H1 (cell line): Measurements from ENCODE around the gene IL36A. TPM values are rescaled to one million over a fixed set of nuclear protein-coding genes. Genes with fewer than 3 reads are reported as not detected.

Source experiments
- BACH1 ChIP-seq: IDR thresholded peaks from 2 replicates; pipeline ENCODE4 v1.6.1; 2012; ENCODE audit warnings: low read length, improper control_type of control experiment
- BRCA1 ChIP-seq: IDR thresholded peaks from 2 replicates; pipeline ENCODE4 v1.6.1; 2012; ENCODE audit warnings: low read depth, low read length, improper control_type of control experiment
- CHD7 ChIP-seq: fragments of 300-600 bp; sonication (generic); IDR thresholded peaks from 2 replicates; pipeline ENCODE4 v1.7.1; 2012; ENCODE audit warnings: low read length, moderate library complexity, mild to moderate bottlenecking, inconsistent platforms; ENCODE audit not compliant: insufficient replicate concordance
- EGR1 ChIP-seq: IDR thresholded peaks from 2 replicates; pipeline ENCODE4 v1.6.1; 2011; ENCODE audit warnings: low read depth, low read length, borderline replicate concordance
- GABPA ChIP-seq: IDR thresholded peaks from 2 replicates; pipeline ENCODE4 v1.6.1; 2011; ENCODE audit warnings: mild to moderate bottlenecking, low read length, moderate library complexity, borderline replicate concordance; ENCODE audit not compliant: insufficient read depth
- TAF1 ChIP-seq: IDR thresholded peaks from 2 replicates; pipeline ENCODE4 v1.6.1; 2011; ENCODE audit warnings: mild to moderate bottlenecking, low read depth, low read length
- polyA plus RNA-seq, 7 experiments: library from polyadenylated mRNA; depleted of rRNA in 3 of 7; stranded (reverse) in 5 of 7; unstranded in 2 of 7; fragments of >200 nt in 5 of 7; fragments of 200-250 nt in 2 of 7; gene quantifications; 1 replicate in 5 of 7; 2 replicates in 1 of 7; 4 replicates in 1 of 7; pipeline versions ENCODE4 v1.2.1 to v1.2.3, GENCODE V29; 2011 to 2013; ENCODE audit warnings: missing spikeins in 2 of 7, mixed read lengths in 2 of 7
- total RNA-seq: library from RNA; stranded (reverse); fragmentation: NEBNext Ultra II Directional; extraction: Animal tissue kit (Norgen Biotek cat#: 25700); gene quantifications from 2 replicates; pipeline ENCODE4 v1.2.1, GENCODE V29; 2021

IL36A gene
- total and polyA plus RNA-seq, 2 of the 8 experiments (the other 6 are each of a cell fraction or from before 2014, with no cell fraction given): not detected

GRCh38 chr2:112995346-112995920, 9.8 kb upstream of the IL36A start (continued):
- TF ChIP-seq CHD7 (no peak), EGR1 (no peak), GABPA (no peak), BRCA1 (no peak), TAF1 (no peak), BACH1 (no peak)
